ENCODE results near the gene IL9. TPM values are rescaled to one million over a fixed set of nuclear protein-coding genes. Genes with fewer than 3 reads are reported as not detected.
A peak's percentile ranks its signal among the peaks of the same experiment; 100 is the strongest.

Gene IL9
- total RNA-seq = not detected

GRCh38 chr5:135895474-135896006 lies at the start of gene IL9:
Gene IL9 (minus strand): TSS chr5:135895841. CDS start chr5:135895816, 25 bp downstream.
- ATAC-seq (no peak), DNase-seq (ENCODE audit: low spot score) (no peak)
- intact Hi-C loops (cut with DNase I) = no loop called here

- DNase-seq (ENCODE audit: low spot score) (peak; percentile 70), ATAC-seq (peak; percentile 68)
- intact Hi-C loops (cut with DNase I) = no loop called here
Measured at GRCh38 chr5:135944967-135945560, 49.4 kb upstream of the IL9 start.

- intact Hi-C loops (cut with DNase I) = no loop called here
- ATAC-seq (no peak), DNase-seq (ENCODE audit: low spot score) (no peak)
Measured at GRCh38 chr5:135944564-135944963, 48.9 kb upstream of the IL9 start.

GRCh38 chr5:135942202-135942771 lies 46.6 kb upstream of the IL9 start:
- intact Hi-C loops (cut with DNase I) = no loop called here
- ATAC-seq (no peak), DNase-seq (ENCODE audit: low spot score) (no peak)

- ATAC-seq (no peak), DNase-seq (ENCODE audit: low spot score) (no peak)
- intact Hi-C loops (cut with DNase I) = no loop called here
Measured at GRCh38 chr5:135941711-135942110, 46.1 kb upstream of the IL9 start.

- ATAC-seq (no peak), DNase-seq (ENCODE audit: low spot score) (no peak)
- intact Hi-C loops (cut with DNase I) = no loop called here
Measured at GRCh38 chr5:135937245-135937911, 41.7 kb upstream of the IL9 start.

- intact Hi-C loops (cut with DNase I) = no loop called here
- ATAC-seq = no peak
- no peak for DNase-seq (ENCODE audit: low spot score)
Measured at GRCh38 chr5:135934939-135935338, 39.3 kb upstream of the IL9 start.

GRCh38 chr5:135930949-135931295 lies 35.3 kb upstream of the IL9 start:
- DNase-seq (ENCODE audit: low spot score) (no peak), ATAC-seq (no peak)
- intact Hi-C loops (cut with DNase I) = no loop called here

- intact Hi-C loops (cut with DNase I) = no loop called here
- DNase-seq (ENCODE audit: low spot score) (no peak), ATAC-seq (no peak)
Measured at GRCh38 chr5:135930029-135930948, 34.6 kb upstream of the IL9 start.

- ATAC-seq (no peak), DNase-seq (ENCODE audit: low spot score) (no peak)
- intact Hi-C loops (cut with DNase I) = no loop called here
Measured at GRCh38 chr5:135921388-135921787, 25.7 kb upstream of the IL9 start.

GRCh38 chr5:135920199-135920598 lies 24.6 kb upstream of the IL9 start:
- no peak for DNase-seq (ENCODE audit: low spot score)
- ATAC-seq = no peak
- intact Hi-C loops (cut with DNase I) = no loop called here

GRCh38 chr5:135916638-135917263 lies 21.1 kb upstream of the IL9 start:
- ATAC-seq (no peak), DNase-seq (ENCODE audit: low spot score) (no peak)
- intact Hi-C loops (cut with DNase I) = no loop called here

- DNase-seq (ENCODE audit: low spot score) (no peak), ATAC-seq (no peak)
- intact Hi-C loops (cut with DNase I) = no loop called here
Measured at GRCh38 chr5:135915466-135916001, 19.9 kb upstream of the IL9 start.

- DNase-seq (ENCODE audit: low spot score) (no peak), ATAC-seq (no peak)
- intact Hi-C loops (cut with DNase I) = no loop called here
Measured at GRCh38 chr5:135913713-135914626, 18.3 kb upstream of the IL9 start.

GRCh38 chr5:135905144-135905543 lies 9.5 kb upstream of the IL9 start:
- intact Hi-C loops (cut with DNase I) = no loop called here
- DNase-seq (ENCODE audit: low spot score) (no peak), ATAC-seq (no peak)

- intact Hi-C loops (cut with DNase I) = no loop called here
- DNase-seq (ENCODE audit: low spot score) (no peak), ATAC-seq (no peak)
Measured at GRCh38 chr5:135901633-135902032, 6.0 kb upstream of the IL9 start.

- intact Hi-C loops (cut with DNase I) = no loop called here
- ATAC-seq = no peak
- no peak for DNase-seq (ENCODE audit: low spot score)
Measured at GRCh38 chr5:135900276-135900675, 4.6 kb upstream of the IL9 start.

GRCh38 chr5:135898651-135899050 lies 3.0 kb upstream of the IL9 start:
- ATAC-seq = no peak
- intact Hi-C loops (cut with DNase I) = no loop called here
- DNase-seq (ENCODE audit: low spot score) = no peak

All from sciatic nerve (tissue), 2 donors.